Upper lobe of left lung (tissue), 4 donors: ENCODE measurements around the gene KCNJ9.

Experiments used
- EP300 ChIP-seq, 4 donors: sonication (generic); formaldehyde crosslinking; IDR thresholded peaks; one replicate each; pipeline ENCODE4 v1.5.1; 2017; ENCODE audit warnings: antibody characterized with exemption in 4 of 4, control low read depth in 2 of 4
- POLR2A ChIP-seq, 4 donors: fragments of 450-650 bp; IDR thresholded peaks; one replicate each; pipeline ENCODE4 v1.5.1; 2016 to 2017; ENCODE audit warnings: antibody characterized with exemption in 4 of 4, mild to moderate bottlenecking in 2 of 4

GRCh38 chr1:160053548-160054365, 27.6 kb upstream of the KCNJ9 start:
- TF ChIP-seq EP300 (IDR thresholded peaks at IDR 0.05) (no peak), POLR2A (IDR thresholded peaks at IDR 0.05) (no peak)
